Activated T-cell treated with anti-CD3 and anti-CD28 coated beads, Interleukin-2, amount 50 U/mL, for 72 hours (primary cell): ENCODE results near the gene CTNS. TPM values are rescaled to one million over a fixed set of nuclear protein-coding genes. Genes with fewer than 3 reads are reported as not detected.

Experiments used
- ATAC-seq, 2 donors: fragments of 150-1000 bp; cut with Tn5 transposase; replicated peaks in 1 of 2; 2 replicates each; pipeline ENCODE4 v1.10.0; 2021; ENCODE audit warnings: moderate library complexity in 2 of 2, mild to moderate bottlenecking in 1 of 2
- DNase-seq, 2 donors: peaks; one replicate each; pipeline ENCODE4 v3.0.0; 2021 to 2022; ENCODE audit warnings: mixed read lengths in 1 of 2
- H3K27ac Mint-ChIP-seq: one replicate; pipeline ENCODE4 v1.8.0; 2022; ENCODE audit warnings: mild to moderate bottlenecking, moderate library complexity, mixed read lengths
- H3K27me3 Mint-ChIP-seq: one replicate; pipeline ENCODE4 v1.8.0; 2022; ENCODE audit warnings: low read depth, mixed read lengths
- H3K36me3 Mint-ChIP-seq, 2 donors: one replicate each; pipeline ENCODE4 v1.8.0; 2022; ENCODE audit warnings: mixed read lengths in 2 of 2, mild to moderate bottlenecking in 1 of 2; ENCODE audit not compliant: insufficient read depth in 2 of 2
- H3K4me1 Mint-ChIP-seq: one replicate; pipeline ENCODE4 v1.8.0; 2022; ENCODE audit warnings: low read depth, mixed read lengths
- H3K4me3 Mint-ChIP-seq, 2 donors: one replicate each; pipeline ENCODE4 v1.8.0; 2022; ENCODE audit warnings: mild to moderate bottlenecking in 2 of 2, mixed read lengths in 2 of 2, moderate library complexity in 2 of 2
- H3K9me3 Mint-ChIP-seq, 2 donors: one replicate each; pipeline ENCODE4 v1.8.0; 2022; ENCODE audit warnings: mixed read lengths in 2 of 2
- total RNA-seq, 2 donors: library from RNA; stranded (reverse); gene quantifications; one replicate each; pipeline ENCODE4 v1.2.3, GENCODE V29; 2022

Gene CTNS
- 10 to 100 TPM; 10.5 to 12.1 TPM for total RNA-seq

DNA sequence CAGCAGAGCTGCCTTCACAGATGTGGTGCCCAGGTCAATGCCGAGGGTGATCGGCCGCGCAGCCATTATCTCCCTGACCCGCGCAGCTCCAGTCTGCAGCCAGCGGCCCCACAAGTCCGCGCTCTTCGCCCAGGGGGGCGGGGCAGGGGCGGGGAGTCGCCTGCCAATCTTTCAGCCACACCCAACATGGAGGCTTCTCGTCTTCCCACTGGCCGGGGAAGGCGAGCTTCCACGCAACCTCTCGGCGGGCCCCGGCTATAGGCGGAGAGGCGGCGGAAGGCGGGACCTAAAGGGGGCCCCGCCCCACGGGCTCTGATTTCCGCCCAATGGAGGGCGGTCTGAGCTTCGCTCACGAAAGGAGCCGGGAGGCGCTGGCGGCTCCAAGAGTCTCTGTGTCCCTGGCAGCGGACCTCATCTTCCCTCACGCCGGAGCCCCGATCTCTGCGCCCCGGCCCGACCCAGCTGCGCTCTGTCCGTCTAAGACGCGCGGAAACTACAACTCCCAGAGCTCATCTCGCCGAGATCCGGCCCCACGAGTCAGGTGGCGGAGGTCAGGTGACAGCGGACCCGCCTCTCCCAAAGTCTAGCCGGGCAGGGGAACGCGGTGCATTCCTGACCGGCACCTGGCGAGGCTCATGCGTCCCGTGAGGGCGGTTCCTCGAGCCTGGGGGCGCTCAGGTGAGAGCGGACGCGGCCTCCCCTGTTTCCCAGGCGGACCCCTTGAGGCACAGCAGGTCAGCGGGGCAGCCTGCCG lies at the start of gene CTNS, which contains the start of gene SHPK:
TSS of gene CTNS (plus strand) at position 607 of the 754 bp plus-strand sequence. CDS start 3,447 bp downstream, outside the sequence.
TSS of gene SHPK (minus strand) at position 97 of the 754 bp plus-strand sequence. CDS start at position 66, 31 bp downstream.
- no peaks in the 10 kb centered on the region for H3K9me3 Mint-ChIP-seq
- no peaks in the 10 kb centered on the region for H3K27me3 Mint-ChIP-seq

DNA sequence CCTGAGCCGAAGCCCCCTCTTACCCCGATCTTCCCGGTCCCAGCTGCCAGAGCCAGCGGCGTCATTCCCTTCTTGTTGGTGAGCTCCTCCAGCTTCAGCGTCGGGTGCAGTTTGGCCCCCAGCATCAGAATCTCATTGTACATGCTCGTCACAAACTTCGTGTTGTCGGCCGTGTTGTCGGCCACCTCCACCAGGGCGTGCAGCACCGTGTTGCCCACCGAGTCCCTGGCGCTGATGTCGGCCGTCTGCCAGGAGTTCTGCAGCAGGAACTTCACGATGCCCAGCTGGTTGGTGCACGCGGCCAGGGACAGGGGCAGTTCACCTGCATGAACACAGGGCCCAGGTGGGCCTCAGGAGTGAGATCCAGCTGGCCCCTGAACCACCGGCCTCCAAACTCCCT lies 46.8 kb upstream of the CTNS start:
- DNase-seq, result no peak
- no peaks in the 10 kb centered on the region for H3K36me3 Mint-ChIP-seq
- ATAC-seq, result no peak
- no peaks in the 10 kb centered on the region for H3K4me1 Mint-ChIP-seq
- H3K27me3 Mint-ChIP-seq, result no peaks in the 10 kb centered on the region
- no peaks in the 10 kb centered on the region for H3K9me3 Mint-ChIP-seq
- no peak overlapping the region for H3K4me3 Mint-ChIP-seq
- no peak overlapping the region for H3K27ac Mint-ChIP-seq

More for the DNA sequence above, at the start of gene CTNS, which contains the start of gene SHPK:
- Mint-ChIP-seq H3K4me1 (peaks cover 49% of the 10 kb centered on the region), H3K27ac (peak within 1 kb of the TSS; percentile 97), H3K36me3 (no peaks in the 10 kb centered on the region), H3K4me3 (peak within 1 kb of the TSS; percentile 95 to 98)
- peak; percentile 96 for ATAC-seq
- DNase-seq, result peak; percentile 97

DNA sequence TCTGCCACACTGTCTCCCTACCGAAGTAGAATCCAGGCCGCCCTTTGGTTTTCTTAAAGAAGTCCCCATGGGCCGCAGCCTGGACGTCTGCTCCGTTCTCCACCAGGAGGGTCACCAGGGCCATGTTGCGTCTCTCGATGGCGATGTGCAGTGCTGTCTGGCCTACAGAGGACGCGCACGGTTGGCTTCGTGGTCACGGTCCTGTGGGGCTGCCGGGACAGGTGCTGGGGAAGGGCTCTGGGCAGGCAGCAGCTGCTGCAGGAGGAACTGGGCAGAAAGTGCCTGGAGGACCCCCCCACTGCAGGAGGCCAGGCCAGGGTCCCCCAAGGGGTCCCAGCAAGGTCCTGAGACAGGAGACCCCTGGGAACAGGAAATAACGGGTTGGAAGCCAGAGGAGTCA lies 46.3 kb upstream of the CTNS start:
- ATAC-seq, result no peak
- Mint-ChIP-seq H3K27me3 (no peaks in the 10 kb centered on the region), H3K4me1 (no peaks in the 10 kb centered on the region), H3K9me3 (no peaks in the 10 kb centered on the region), H3K4me3 (no peak overlapping the region), H3K36me3 (no peaks in the 10 kb centered on the region), H3K27ac (no peak overlapping the region)
- DNase-seq, result no peak

DNA sequence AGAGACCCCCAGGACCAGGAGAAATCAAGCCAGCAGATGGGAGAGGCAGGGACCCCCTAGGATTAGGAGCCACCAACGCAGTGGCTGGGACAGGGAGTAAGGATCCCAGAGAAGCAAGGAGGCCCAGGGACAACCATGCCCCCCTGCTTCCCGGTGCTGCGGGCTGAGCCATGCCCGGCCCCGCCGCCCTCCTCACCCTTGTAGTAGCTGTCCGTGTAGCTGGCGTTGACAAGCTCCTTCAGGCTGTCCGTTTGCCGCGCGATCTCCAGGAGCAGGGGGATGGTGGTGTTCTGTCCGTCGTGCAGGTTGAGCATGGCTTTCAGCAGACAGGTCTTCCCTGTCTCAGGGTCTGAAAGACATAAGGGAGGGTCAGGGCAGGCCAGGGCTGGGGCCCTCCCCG lies 45.8 kb upstream of the CTNS start:
- no peaks in the 10 kb centered on the region for H3K9me3 Mint-ChIP-seq
- no peak overlapping the region for H3K27ac Mint-ChIP-seq
- no peak for DNase-seq
- H3K4me1 Mint-ChIP-seq, result no peaks in the 10 kb centered on the region
- H3K4me3 Mint-ChIP-seq, result no peak overlapping the region
- no peak for ATAC-seq
- no peaks in the 10 kb centered on the region for H3K36me3 Mint-ChIP-seq
- H3K27me3 Mint-ChIP-seq, result no peaks in the 10 kb centered on the region

DNA sequence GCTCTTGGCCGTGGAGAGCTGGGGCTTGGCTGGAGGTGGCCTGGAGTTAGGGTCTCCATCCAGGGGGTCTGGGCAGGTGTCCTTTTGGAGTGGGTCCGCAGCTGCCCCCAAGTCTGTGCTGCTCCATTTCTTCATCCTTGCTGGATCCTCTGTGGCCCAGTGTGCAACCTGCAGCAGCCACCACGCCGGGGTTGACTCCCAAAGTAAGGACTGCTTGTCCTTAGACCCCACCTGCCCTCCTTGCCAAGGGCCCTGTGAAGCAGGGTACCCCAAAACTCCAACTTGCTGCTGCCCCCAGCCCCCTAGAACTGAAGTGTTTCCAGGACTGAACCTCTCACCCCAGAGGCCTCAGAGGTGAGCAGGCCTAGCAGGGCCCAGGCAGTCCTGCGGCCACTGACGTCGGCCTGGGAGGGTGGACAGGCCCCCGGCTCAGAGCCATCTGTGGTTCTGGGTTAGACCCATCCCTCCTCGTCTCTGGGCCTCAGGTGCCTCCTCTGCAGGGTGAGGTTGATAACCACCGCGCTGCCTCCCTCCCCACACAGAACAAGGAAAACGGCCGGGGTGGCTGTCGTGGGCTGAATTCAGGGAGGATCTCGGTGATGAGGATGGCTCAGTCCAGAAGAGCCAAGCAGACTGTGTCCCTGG lies 44.2 kb upstream of the CTNS start:
- Mint-ChIP-seq H3K36me3 (no peaks in the 10 kb centered on the region), H3K27me3 (no peaks in the 10 kb centered on the region), H3K4me1 (no peaks in the 10 kb centered on the region), H3K9me3 (no peaks in the 10 kb centered on the region), H3K4me3 (no peak overlapping the region), H3K27ac (no peak overlapping the region)
- ATAC-seq (no peak), DNase-seq (no peak)

DNA sequence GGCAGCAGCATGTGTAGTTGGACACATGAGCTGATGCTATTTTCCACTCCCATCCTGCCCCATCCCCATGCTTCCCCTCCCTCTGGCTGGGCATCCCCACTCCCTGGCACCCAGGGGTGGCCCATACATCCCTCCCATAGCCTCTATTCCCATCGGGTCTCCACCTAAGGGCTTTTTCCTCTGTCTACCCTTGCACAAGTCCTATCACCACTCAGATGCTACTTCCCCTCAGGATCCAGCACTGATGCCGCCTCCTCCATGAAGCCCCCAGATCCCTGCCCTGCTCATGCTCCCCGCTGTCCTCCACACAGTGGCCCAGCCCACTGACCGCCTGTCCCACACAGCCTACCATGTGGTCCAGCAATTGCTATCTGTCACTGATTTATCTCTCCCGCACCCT lies 43.2 kb upstream of the CTNS start:
- no peaks in the 10 kb centered on the region for H3K4me1 Mint-ChIP-seq
- no peaks in the 10 kb centered on the region for H3K27me3 Mint-ChIP-seq
- no peak overlapping the region for H3K27ac Mint-ChIP-seq
- ATAC-seq, result no peak
- H3K4me3 Mint-ChIP-seq, result no peak overlapping the region
- no peaks in the 10 kb centered on the region for H3K9me3 Mint-ChIP-seq
- DNase-seq, result no peak
- H3K36me3 Mint-ChIP-seq, result no peaks in the 10 kb centered on the region

DNA sequence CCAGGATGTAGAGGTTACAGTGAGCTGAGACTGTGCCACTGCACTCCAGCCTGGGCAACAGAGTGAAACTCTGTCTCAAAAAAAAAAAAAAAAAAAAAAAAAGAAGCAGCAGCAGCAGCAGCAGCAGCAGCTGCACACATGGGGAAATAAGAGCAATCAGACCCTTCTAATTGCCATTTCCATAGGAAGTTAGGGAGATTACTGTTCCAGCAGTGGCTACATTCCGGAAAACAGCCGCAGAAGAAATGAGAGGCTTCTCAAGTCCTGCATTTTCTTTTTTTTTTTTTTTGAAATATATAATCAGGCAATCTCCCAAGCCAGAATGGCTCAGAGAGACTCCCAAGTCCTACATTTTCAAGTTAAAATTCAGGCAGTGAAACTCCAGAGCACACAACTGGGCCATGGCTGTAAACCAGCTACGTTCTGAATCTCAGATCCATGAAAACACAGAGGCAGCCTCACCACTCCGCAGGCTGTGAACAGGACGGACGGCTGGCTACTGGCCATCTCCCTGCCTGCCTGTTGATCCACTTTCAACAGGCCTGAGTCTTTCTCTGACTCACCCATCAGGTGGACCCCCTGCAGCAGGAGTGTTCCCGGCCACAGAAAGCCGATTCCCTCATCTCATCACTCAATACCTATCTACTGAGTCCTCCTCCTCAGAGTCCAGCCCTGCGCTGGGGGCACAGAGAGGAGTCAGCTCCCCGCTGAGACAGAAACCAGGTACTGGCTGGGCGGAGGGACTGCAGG lies 42.3 kb upstream of the CTNS start:
- no peaks in the 10 kb centered on the region for H3K9me3 Mint-ChIP-seq
- DNase-seq (no peak), ATAC-seq (no peak)
- H3K36me3 Mint-ChIP-seq, result no peaks in the 10 kb centered on the region
- no peak overlapping the region for H3K27ac Mint-ChIP-seq
- H3K27me3 Mint-ChIP-seq, result no peaks in the 10 kb centered on the region
- H3K4me1 Mint-ChIP-seq, result no peaks in the 10 kb centered on the region
- no peak overlapping the region for H3K4me3 Mint-ChIP-seq

DNA sequence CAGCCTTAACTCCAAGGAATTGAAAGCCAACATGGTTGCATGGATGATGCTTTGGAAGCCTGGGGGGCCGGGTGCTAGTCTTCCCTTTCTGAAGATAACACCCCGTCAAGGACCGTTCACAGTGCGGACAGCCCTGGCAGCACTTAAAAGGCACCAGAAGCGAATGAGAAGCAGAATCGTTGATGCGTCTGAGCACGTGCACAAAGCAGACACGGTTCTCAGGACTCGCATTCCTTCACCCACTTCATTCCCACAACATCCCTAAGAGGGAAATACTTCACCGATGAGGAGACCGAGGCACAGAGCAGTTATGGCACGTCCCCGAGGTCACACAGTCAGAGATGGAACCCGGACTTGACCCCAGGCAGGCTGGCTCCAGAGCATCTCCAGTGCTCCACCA lies 41.6 kb upstream of the CTNS start:
- no peaks in the 10 kb centered on the region for H3K36me3 Mint-ChIP-seq
- H3K27me3 Mint-ChIP-seq, result no peaks in the 10 kb centered on the region
- no peak overlapping the region for H3K4me3 Mint-ChIP-seq
- no peak overlapping the region for H3K27ac Mint-ChIP-seq
- DNase-seq, result no peak
- H3K4me1 Mint-ChIP-seq, result no peaks in the 10 kb centered on the region
- ATAC-seq, result no peak
- no peaks in the 10 kb centered on the region for H3K9me3 Mint-ChIP-seq

DNA sequence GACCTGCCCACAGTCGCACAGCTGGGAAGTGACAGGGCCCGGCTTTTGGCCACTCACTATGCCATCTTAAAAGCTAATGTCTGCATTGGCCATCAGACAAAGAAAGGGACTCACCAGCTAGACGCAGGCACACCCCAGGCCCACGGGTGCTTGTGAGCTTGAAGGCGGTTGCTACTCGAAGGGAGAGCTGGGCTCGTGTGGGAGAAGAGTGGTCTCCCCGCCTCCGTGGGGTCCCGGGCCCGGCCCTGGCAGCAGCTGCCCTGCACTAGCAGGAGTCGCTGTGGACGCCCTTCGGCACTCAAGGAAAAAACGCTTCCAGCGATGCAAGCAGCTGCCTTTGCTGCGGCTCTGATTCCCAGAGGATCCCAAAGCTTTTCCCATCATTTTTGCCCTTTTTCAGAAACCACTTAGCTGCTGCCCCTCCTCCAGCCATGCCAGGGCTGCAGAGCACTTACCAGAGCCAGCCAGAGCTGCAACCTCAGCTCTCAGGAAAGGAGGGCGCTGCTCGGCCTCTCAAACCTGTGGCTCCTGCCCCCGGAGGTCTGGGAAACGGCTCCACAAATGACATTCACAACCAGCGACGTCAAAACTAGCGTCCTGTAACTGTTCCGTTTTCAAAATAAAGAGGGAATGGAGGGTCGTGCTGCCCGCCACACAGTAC lies 39.6 kb upstream of the CTNS start:
- Mint-ChIP-seq H3K4me3 (no peak overlapping the region), H3K27ac (no peak overlapping the region), H3K9me3 (no peaks in the 10 kb centered on the region), H3K27me3 (no peaks in the 10 kb centered on the region), H3K36me3 (no peaks in the 10 kb centered on the region), H3K4me1 (no peaks in the 10 kb centered on the region)
- DNase-seq (no peak), ATAC-seq (no peak)

DNA sequence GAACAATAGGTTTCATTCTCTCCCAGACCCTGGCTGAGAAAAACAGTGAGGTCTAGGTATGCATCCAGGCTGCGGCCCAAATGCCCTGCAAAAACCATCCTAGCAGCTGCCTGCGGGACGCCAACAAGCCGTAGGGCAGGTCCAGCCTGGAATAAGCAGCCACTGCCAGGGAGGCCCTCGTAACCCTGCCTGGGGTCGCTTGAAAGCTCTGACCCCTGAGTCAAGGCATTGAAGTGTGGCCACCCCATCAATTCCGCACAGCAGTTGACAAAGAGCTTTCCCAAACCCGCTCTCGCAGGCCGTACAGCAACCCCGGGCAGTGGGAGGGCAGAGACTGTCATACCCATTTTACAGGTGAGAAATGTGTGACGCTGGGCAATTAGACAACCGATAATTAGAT lies 38.5 kb upstream of the CTNS start:
- no peaks in the 10 kb centered on the region for H3K36me3 Mint-ChIP-seq
- DNase-seq (no peak), ATAC-seq (no peak)
- no peaks in the 10 kb centered on the region for H3K27me3 Mint-ChIP-seq
- no peaks in the 10 kb centered on the region for H3K9me3 Mint-ChIP-seq
- no peak overlapping the region for H3K27ac Mint-ChIP-seq
- H3K4me1 Mint-ChIP-seq, result no peaks in the 10 kb centered on the region
- H3K4me3 Mint-ChIP-seq, result no peak overlapping the region

DNA sequence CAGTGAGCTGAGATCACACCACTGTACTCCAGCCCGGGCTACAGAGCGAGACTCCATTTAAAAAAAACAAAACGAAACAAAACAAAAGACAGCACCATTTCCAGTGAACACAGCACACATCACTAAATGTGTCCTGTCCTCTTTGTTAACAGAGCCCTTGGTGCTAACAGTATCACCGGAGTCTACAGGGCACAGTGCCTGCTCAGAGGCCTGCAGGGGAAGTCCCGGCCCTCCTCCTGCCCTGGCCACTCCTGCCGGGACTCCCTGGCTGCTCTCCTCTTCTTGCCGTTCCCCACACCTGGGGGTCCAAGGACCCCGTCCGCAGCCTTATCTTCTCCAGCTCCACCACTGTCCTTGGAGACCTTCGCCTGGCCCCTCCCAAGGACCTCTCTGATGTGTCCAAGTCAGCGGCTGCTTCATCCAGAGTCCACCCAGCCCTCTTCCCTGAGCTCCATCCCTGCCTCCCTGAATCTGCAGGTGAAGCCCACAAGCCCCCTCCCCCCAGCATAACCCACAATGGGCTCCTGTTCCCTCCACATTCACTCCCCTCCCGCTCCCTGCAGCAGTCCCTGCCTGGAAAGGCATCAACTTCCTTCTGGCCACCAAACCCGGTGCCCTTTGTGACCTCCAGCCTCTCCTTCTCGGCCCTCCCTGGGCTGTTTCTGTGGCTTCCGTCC lies 35.9 kb upstream of the CTNS start:
- no peaks in the 10 kb centered on the region for H3K27me3 Mint-ChIP-seq
- no peak for ATAC-seq

DNA sequence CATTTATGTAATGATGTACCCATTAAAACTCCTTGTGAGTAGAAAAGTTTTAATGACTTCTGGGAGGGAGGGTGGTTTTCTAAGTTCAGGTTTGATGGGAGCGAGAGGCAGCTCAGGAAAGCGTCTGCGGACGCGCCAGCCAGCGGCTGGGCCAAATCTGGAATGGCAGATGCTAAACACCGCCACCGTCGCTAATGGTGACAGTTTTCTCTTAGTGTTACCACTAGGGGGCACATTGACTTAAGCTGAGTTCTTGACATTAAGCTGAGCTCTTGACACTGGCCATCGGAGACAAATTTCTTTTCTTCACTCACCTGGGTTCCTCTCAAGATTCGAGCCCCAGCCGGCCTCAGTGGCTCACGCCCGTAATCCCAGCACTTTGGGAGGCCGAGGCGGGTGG lies 34.1 kb upstream of the CTNS start:
- H3K4me1 Mint-ChIP-seq, result no peaks in the 10 kb centered on the region

More for the DNA sequence above, 35.9 kb upstream of the CTNS start:
- DNase-seq, result no peak
- no peaks in the 10 kb centered on the region for H3K9me3 Mint-ChIP-seq
- no peaks in the 10 kb centered on the region for H3K4me1 Mint-ChIP-seq
- no peak overlapping the region for H3K4me3 Mint-ChIP-seq
- no peaks in the 10 kb centered on the region for H3K36me3 Mint-ChIP-seq
- H3K27ac Mint-ChIP-seq, result no peak overlapping the region

More for the DNA sequence above, 34.1 kb upstream of the CTNS start:
- Mint-ChIP-seq H3K9me3 (no peaks in the 10 kb centered on the region), H3K4me3 (no peak overlapping the region), H3K36me3 (peaks cover 0 to 1% of the 10 kb centered on the region in 2 donors), H3K27me3 (no peaks in the 10 kb centered on the region), H3K27ac (no peak overlapping the region)
- DNase-seq, result peak in 1 of 2 donors; percentile 31
- ATAC-seq, result no peak
